CD4-positive, CD25-positive, alpha-beta regulatory T cell (primary cell): ENCODE measurements around the gene FAM217B. TPM values are rescaled to one million over a fixed set of nuclear protein-coding genes. Genes with fewer than 3 reads are reported as not detected.

Source experiments
- ATAC-seq, 2 donors: fragments of 150-1000 bp; cut with Tn5 transposase; one replicate each; pipeline ENCODE4 v1.10.0; 2021; ENCODE audit warnings: low read depth in 2 of 2, moderate number of reproducible peaks in 2 of 2, moderate library complexity in 1 of 2
- DNase-seq, 3 donors: peaks; one replicate each; pipeline versions ENCODE4 v3.0.0 to v3.0.0-alpha.2; 2012 to 2022; ENCODE audit warnings: mixed read lengths in 1 of 3
- H3K27ac ChIP-seq: one replicate; pipeline ENCODE4 v1.7.0; 2013; ENCODE audit warnings: mild to moderate bottlenecking, low read length; ENCODE audit not compliant: insufficient read depth, poor library complexity, severe bottlenecking
- H3K27me3 ChIP-seq: one replicate; pipeline ENCODE4 v1.7.0; 2013; ENCODE audit warnings: low read length; ENCODE audit not compliant: control insufficient read depth, insufficient read depth
- H3K36me3 ChIP-seq: one replicate; pipeline ENCODE4 v1.7.0; 2013; ENCODE audit warnings: mild to moderate bottlenecking, low read length, moderate library complexity; ENCODE audit not compliant: control insufficient read depth, insufficient read depth
- H3K4me1 ChIP-seq: 2 replicates; pipeline ENCODE4 v1.7.0; 2013; ENCODE audit warnings: mild to moderate bottlenecking, low read length; ENCODE audit not compliant: insufficient read depth, control insufficient read depth, poor library complexity, severe bottlenecking
- H3K4me3 ChIP-seq: one replicate; pipeline ENCODE4 v1.7.0; 2013; ENCODE audit warnings: low read depth, mild to moderate bottlenecking, low read length, moderate library complexity
- H3K9me3 ChIP-seq, 2 experiments: 1 replicate in 1 of 2; 2 replicates in 1 of 2; pipeline ENCODE4 v1.7.0; 2013; ENCODE audit warnings: low read length in 2 of 2, mild to moderate bottlenecking in 1 of 2, moderate library complexity in 1 of 2; ENCODE audit not compliant: control insufficient read depth in 2 of 2
- H3K27ac Mint-ChIP-seq, 3 donors: one replicate each; pipeline ENCODE4 v1.8.0; 2020 to 2022; ENCODE audit warnings: mild to moderate bottlenecking in 3 of 3, mixed read lengths in 3 of 3, moderate library complexity in 2 of 3
- H3K27me3 Mint-ChIP-seq: one replicate; pipeline ENCODE4 v1.8.0; 2022; ENCODE audit warnings: mild to moderate bottlenecking, mixed read lengths
- H3K36me3 Mint-ChIP-seq: one replicate; pipeline ENCODE4 v1.8.0; 2020; ENCODE audit warnings: mixed read lengths
- H3K4me1 Mint-ChIP-seq, 4 donors: one replicate each; pipeline ENCODE4 v1.8.0; 2020 to 2022; ENCODE audit warnings: mixed read lengths in 4 of 4, mild to moderate bottlenecking in 1 of 4
- H3K4me3 Mint-ChIP-seq, 4 donors: one replicate each; pipeline ENCODE4 v1.8.0; 2020 to 2022; ENCODE audit warnings: mild to moderate bottlenecking in 4 of 4, mixed read lengths in 4 of 4, moderate library complexity in 3 of 4
- H3K9me3 Mint-ChIP-seq, 7 donors: one replicate each; pipeline ENCODE4 v1.8.0; 2020 to 2022; ENCODE audit warnings: mixed read lengths in 7 of 7, mild to moderate bottlenecking in 3 of 7, moderate library complexity in 2 of 7
- polyA plus RNA-seq, 4 donors: library from polyadenylated mRNA; unstranded; fragments of 300-500 nt; fragmentation: Illumina TruSeq; gene quantifications; one replicate each; pipeline ENCODE4 v1.2.3, GENCODE V29; 2021
- total RNA-seq: library from RNA; stranded (reverse); gene quantifications from one replicate; pipeline ENCODE4 v1.2.3, GENCODE V29; 2022

Gene FAM217B, protein sequence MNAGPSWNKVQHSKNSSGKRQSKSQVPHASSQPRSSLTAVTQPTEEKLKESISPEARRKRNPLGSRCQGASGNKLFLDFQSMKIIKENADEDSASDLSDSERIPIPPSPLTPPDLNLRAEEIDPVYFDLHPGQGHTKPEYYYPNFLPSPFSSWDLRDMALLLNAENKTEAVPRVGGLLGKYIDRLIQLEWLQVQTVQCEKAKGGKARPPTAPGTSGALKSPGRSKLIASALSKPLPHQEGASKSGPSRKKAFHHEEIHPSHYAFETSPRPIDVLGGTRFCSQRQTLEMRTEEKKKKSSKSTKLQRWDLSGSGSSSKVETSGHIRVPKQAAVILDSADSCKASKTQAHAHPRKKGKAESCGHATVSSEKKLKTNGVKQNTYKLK
- 15.8 TPM for total RNA-seq
- 10 to 100 TPM; 23.3 to 30.1 (median 25.9) TPM for polyA plus RNA-seq

DNA sequence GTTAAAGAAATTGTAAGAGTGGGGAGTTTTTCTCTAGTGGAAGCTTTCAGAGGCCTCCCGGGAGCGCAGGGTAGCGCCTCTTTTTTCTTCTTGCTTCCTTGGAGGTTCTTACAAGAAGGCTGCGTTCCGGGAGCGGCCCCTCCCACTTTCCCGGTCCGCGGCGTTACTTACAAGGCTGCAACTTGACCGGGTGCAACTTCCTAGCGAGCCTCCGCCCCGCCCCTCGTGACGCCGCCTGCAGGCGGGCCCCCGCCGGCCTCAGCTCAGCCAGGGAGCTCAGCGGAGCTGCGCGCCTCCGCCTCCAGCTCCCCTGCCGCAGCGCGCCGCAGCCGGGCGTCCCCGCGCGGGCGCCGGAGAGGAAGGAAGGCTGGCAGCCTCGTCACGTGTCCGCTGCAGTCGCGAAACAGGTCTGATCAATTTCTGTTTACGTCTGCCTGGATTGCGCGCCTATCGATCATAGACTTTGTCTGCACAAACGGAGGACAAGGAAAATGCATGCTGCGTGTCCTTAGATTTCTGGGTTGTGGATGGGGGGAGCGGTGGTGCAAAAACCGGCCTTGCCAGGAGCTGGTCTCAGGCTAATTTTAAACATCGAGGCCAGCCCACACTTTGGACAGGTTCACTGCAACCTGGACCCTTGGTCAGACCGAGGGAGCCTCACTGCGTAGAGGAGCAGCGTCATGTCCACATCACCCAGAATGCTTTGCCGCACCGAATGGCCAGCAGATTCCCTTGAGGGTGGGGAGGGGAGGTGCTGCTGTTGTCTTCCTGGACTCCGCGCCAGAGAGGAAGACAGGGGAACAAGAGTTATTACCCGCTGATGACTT is at the start of gene FAM217B, which contains the start of gene PPP1R3D:
Gene FAM217B (plus strand): TSS at position 261 of the 827 bp plus-strand sequence. CDS start 3,555 bp downstream, outside the sequence.
Gene PPP1R3D (minus strand): TSS at position 177 of the 827 bp plus-strand sequence. CDS start 374 bp downstream, outside the sequence.
- H3K27me3 Mint-ChIP-seq = no peaks in the 10 kb centered on the region
- no peaks in the 10 kb centered on the region for H3K27me3 ChIP-seq
- no peaks in the 10 kb centered on the region for H3K9me3 ChIP-seq
- H3K4me3 Mint-ChIP-seq = peak within 1 kb of the TSS; percentile 95 to 99 (median 98)
- H3K4me1 ChIP-seq = peaks cover 49% of the 10 kb centered on the region
- peaks cover 26% of the 10 kb centered on the region for H3K36me3 ChIP-seq
- H3K27ac Mint-ChIP-seq = peak within 1 kb of the TSS; percentile 96 to 99 (median 98)
- H3K27ac ChIP-seq = peak within 1 kb of the TSS; percentile 79
- DNase-seq (peak; percentile 83 to 94 (median 87)), ATAC-seq (peak; percentile 97)
- H3K9me3 Mint-ChIP-seq = no peaks in the 10 kb centered on the region
- H3K4me3 ChIP-seq = peak within 1 kb of the TSS; percentile 94
- peaks cover 39 to 60% (median 49%) of the 10 kb centered on the region in 4 donors for H3K4me1 Mint-ChIP-seq
- peaks cover 9% of the 10 kb centered on the region for H3K36me3 Mint-ChIP-seq

DNA sequence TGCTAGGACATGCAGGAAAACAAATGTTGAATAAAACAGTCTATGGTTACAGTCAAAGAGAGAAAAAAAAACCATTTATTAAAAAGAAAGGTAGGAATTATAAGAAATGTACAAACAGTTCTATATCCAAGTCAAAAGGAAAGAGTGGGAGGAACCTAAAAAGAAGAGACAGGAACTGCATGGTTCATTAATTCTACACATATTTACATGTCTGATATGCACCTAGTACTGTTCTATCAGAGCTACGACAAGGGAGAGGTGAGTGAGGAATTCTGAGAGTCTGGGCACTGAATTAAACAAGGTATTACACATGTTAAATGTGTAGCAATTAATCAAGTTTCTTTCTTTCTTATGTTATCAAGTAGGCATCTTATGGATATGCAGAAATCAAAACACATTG is 48.6 kb upstream of the FAM217B start:
- H3K4me1 ChIP-seq = no peaks in the 10 kb centered on the region
- H3K36me3 ChIP-seq = no peaks in the 10 kb centered on the region
- H3K27me3 ChIP-seq = no peaks in the 10 kb centered on the region
- H3K27ac Mint-ChIP-seq = no peak overlapping the region
- H3K4me3 ChIP-seq = no peak overlapping the region
- H3K4me3 Mint-ChIP-seq = no peak overlapping the region
- ATAC-seq (no peak), DNase-seq (no peak)
- H3K9me3 Mint-ChIP-seq = peaks cover 0 to 1% (median 0%) of the 10 kb centered on the region in 7 donors
- no peak overlapping the region for H3K27ac ChIP-seq
- H3K9me3 ChIP-seq = no peaks in the 10 kb centered on the region
- H3K36me3 Mint-ChIP-seq = no peaks in the 10 kb centered on the region
- H3K4me1 Mint-ChIP-seq = peaks cover 0 to 3% (median 0%) of the 10 kb centered on the region in 4 donors
- H3K27me3 Mint-ChIP-seq = peaks cover 5% of the 10 kb centered on the region

DNA sequence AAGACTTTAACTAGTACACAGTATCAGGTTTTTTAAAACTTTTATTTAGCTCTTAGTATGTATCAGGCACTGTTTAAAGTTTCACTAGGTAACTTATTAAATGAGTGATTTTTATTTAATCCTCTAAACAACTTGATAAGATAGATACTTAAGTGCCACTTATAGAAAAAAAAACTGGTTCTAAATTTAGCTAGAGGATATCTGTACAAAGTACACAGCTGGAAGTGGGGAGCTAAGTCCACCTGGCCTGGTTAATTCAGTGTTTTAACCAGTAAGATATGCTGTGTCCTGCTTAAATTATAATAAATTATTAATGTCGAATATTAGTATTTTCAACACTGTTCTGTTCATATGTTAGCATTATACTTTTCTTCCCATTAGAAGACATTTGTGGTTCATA is 44.3 kb upstream of the FAM217B start:
- Mint-ChIP-seq H3K36me3 (no peaks in the 10 kb centered on the region), H3K4me3 (no peak overlapping the region), H3K27me3 (peaks cover 9% of the 10 kb centered on the region), H3K4me1 (peaks cover 0 to 4% (median 0%) of the 10 kb centered on the region in 4 donors), H3K9me3 (peaks cover 0 to 1% (median 0%) of the 10 kb centered on the region in 7 donors), H3K27ac (no peak overlapping the region)
- Histone ChIP-seq H3K36me3 (no peaks in the 10 kb centered on the region), H3K4me1 (no peaks in the 10 kb centered on the region), H3K4me3 (no peak overlapping the region), H3K9me3 (no peaks in the 10 kb centered on the region), H3K27me3 (no peaks in the 10 kb centered on the region), H3K27ac (no peak overlapping the region)
- no peak for DNase-seq
- ATAC-seq = no peak

DNA sequence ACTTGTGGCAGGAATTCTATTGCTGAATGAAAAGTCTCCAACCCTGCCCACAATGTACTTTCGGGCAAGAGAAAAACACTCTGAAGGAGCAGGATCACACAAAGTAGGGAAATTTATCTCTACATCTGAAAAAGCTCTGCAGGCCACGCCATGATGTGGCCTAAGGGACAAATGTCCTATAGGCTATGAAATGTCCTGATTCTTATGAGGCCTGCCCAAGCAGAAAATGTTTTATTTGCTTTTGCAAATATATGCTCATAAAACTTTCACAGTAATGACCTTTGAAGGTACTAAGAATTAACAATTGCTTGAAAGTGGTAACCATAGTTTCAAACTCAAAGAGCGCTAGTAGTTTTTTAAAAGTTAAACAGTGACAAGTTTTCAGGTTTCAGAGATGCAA is 37.7 kb upstream of the FAM217B start:
- H3K4me1 Mint-ChIP-seq = peaks cover 0 to 4% (median 0%) of the 10 kb centered on the region in 4 donors
- H3K9me3 Mint-ChIP-seq = no peaks in the 10 kb centered on the region
- no peak overlapping the region for H3K27ac Mint-ChIP-seq
- Histone ChIP-seq H3K9me3 (no peaks in the 10 kb centered on the region), H3K4me1 (no peaks in the 10 kb centered on the region), H3K36me3 (no peaks in the 10 kb centered on the region), H3K27ac (no peak overlapping the region), H3K27me3 (no peaks in the 10 kb centered on the region), H3K4me3 (no peak overlapping the region)
- H3K36me3 Mint-ChIP-seq = peaks cover 6% of the 10 kb centered on the region
- H3K4me3 Mint-ChIP-seq = no peak overlapping the region
- no peak for ATAC-seq
- DNase-seq = no peak
- peaks cover 8% of the 10 kb centered on the region for H3K27me3 Mint-ChIP-seq

DNA sequence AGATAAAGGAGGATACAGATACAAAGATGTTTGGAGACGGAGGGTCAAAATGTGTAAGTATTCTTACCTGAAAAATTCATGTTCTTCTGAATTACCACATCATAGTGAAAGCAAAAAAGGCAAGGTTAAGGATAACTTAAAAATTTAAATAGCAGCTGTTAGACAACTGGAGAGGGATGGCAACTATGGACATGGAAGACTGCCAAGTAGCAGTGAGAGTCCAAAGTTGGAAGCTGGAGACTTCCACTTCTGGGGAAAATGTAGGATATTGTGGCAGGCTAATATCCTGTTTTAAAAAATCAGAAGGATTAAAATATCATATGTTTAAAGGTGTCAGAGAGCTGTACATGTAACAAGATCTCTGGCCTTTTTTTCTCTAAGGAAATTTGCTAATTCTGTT is 36.6 kb upstream of the FAM217B start:
- Mint-ChIP-seq H3K36me3 (peaks cover 6% of the 10 kb centered on the region), H3K4me3 (no peak overlapping the region), H3K27ac (no peak overlapping the region), H3K9me3 (no peaks in the 10 kb centered on the region), H3K4me1 (peaks cover 0 to 4% (median 0%) of the 10 kb centered on the region in 4 donors), H3K27me3 (peaks cover 8% of the 10 kb centered on the region)
- Histone ChIP-seq H3K27ac (no peak overlapping the region), H3K36me3 (no peaks in the 10 kb centered on the region), H3K4me3 (no peak overlapping the region), H3K27me3 (no peaks in the 10 kb centered on the region), H3K4me1 (no peaks in the 10 kb centered on the region), H3K9me3 (no peaks in the 10 kb centered on the region)
- no peak for DNase-seq
- ATAC-seq = no peak

DNA sequence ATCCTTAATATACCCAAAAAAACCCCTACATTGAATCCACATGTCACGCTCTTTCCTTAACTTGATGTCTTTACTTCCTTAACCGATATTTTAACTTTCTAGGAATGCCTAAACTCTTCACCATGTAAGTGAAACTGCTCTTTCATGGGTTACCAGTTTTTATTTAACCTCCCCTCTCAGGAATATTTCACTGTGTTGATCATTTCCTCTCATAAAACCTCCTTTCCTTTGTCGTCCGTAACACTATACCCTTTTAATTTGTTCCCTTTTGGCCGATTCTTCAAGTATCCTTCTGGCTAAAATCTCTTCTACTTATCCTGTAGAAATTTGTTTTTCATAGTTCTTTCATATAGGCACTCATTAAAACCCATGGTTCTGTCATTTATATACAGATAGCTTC is 31.3 kb upstream of the FAM217B start:
- no peak for ATAC-seq

DNA sequence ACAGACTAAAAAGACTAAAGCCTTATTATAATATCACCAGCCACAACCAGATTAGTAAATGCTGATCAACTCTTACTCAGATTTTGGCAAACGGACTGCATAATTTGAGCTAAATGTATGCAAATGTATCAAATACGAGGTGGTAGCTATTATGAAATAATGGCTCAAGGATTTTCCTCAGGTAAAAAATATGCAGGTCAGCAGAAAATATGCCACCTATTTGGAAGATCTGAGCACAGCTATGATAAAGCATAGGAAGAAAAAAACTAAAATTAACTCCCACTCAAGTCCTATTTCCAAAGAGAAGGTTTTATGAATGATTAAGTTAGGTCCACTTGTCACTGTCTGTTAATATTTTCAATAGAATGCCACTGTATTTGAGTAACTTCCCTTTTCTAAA is 29.1 kb upstream of the FAM217B start:
- H3K27me3 ChIP-seq = peaks cover 6% of the 10 kb centered on the region
- H3K4me3 ChIP-seq = no peak overlapping the region
- no peaks in the 10 kb centered on the region for H3K4me1 ChIP-seq
- no peak overlapping the region for H3K4me3 Mint-ChIP-seq
- H3K4me1 Mint-ChIP-seq = no peaks in the 10 kb centered on the region
- H3K27ac ChIP-seq = no peak overlapping the region
- ATAC-seq (no peak), DNase-seq (no peak)
- no peaks in the 10 kb centered on the region for H3K9me3 Mint-ChIP-seq
- no peak overlapping the region for H3K27ac Mint-ChIP-seq
- peaks cover 4% of the 10 kb centered on the region for H3K27me3 Mint-ChIP-seq
- no peaks in the 10 kb centered on the region for H3K36me3 Mint-ChIP-seq
- no peaks in the 10 kb centered on the region for H3K9me3 ChIP-seq
- no peaks in the 10 kb centered on the region for H3K36me3 ChIP-seq

More for the DNA sequence above, 31.3 kb upstream of the FAM217B start:
- Mint-ChIP-seq H3K27me3 (peaks cover 8% of the 10 kb centered on the region), H3K36me3 (no peaks in the 10 kb centered on the region), H3K27ac (no peak overlapping the region), H3K4me3 (no peak overlapping the region), H3K4me1 (no peaks in the 10 kb centered on the region), H3K9me3 (no peaks in the 10 kb centered on the region)
- H3K27me3 ChIP-seq = peaks cover 6% of the 10 kb centered on the region
- H3K9me3 ChIP-seq = no peaks in the 10 kb centered on the region
- no peak overlapping the region for H3K27ac ChIP-seq
- no peak overlapping the region for H3K4me3 ChIP-seq
- no peaks in the 10 kb centered on the region for H3K4me1 ChIP-seq
- no peak for DNase-seq
- no peaks in the 10 kb centered on the region for H3K36me3 ChIP-seq
